Ovary (tissue), 9 donors: ENCODE results near the gene METTL26. TPM values are rescaled to one million over a fixed set of nuclear protein-coding genes. Genes with fewer than 3 reads are reported as not detected.

Source experiments
- DNase-seq, 5 donors: peaks; one replicate each; pipeline ENCODE4 v3.0.0-alpha.2; 2019 to 2020
- H3K27ac ChIP-seq, 2 donors: fragments of 200-600 bp; one replicate each; pipeline versions ENCODE4 v1.5.1 to v1.8.0; 2019 to 2022
- H3K27me3 ChIP-seq: fragments of 200-600 bp; one replicate; pipeline ENCODE4 v1.8.0; 2022
- H3K36me3 ChIP-seq: fragments of 200-600 bp; sonication (generic); one replicate; pipeline ENCODE4 v1.5.1; 2019
- H3K4me1 ChIP-seq: one replicate; pipeline ENCODE4 v1.8.1; 2013; ENCODE audit warnings: mild to moderate bottlenecking, moderate library complexity; ENCODE audit not compliant: insufficient read depth
- H3K4me3 ChIP-seq: fragments of 200-600 bp; sonication (generic); one replicate; pipeline ENCODE4 v1.5.1; 2017
- H3K9me3 ChIP-seq, 2 donors: fragments of 200-600 bp in 1 of 2; sonication (generic) in 1 of 2; one replicate each; pipeline versions ENCODE4 v1.5.1 to v1.8.1; 2013 to 2019; ENCODE audit warnings: mild to moderate bottlenecking in 1 of 2, moderate library complexity in 1 of 2
- CTCF ChIP-seq, 3 donors: fragments of 450-650 bp in 2 of 3; fragments of 200-600 bp in 1 of 3; IDR thresholded peaks; one replicate each; pipeline versions ENCODE4 v1.5.1 to v1.8.0; 2016 to 2022; ENCODE audit warnings: antibody characterized with exemption in 3 of 3, mild to moderate bottlenecking in 1 of 3
- EP300 ChIP-seq: sonication (generic); formaldehyde crosslinking; IDR thresholded peaks from one replicate; pipeline ENCODE4 v1.6.1; 2017; ENCODE audit warnings: antibody characterized with exemption
- POLR2A ChIP-seq: fragments of 450-650 bp; IDR thresholded peaks from one replicate; pipeline ENCODE4 v1.6.1; 2017; ENCODE audit warnings: antibody characterized with exemption, mild to moderate bottlenecking, moderate library complexity
- WGBS, 3 donors: extraction: QIAGEN DNeasy Blood & Tissue Kit in 1 of 3; methylation state at CpG; one replicate each; pipeline versions ENCODE4 v1.1.5 to v1.1.7; 2013 to 2017; 5-methylcytosine and 5-hydroxymethylcytosine counted together
- intact Hi-C, 4 donors: fragments of 100-400 bp; cut with DNase I; formaldehyde crosslinking; loops; one replicate each; pipeline versions ENCODE4 v1.11.0 to v1.15.1; 2022 to 2023
- polyA plus RNA-seq, 2 donors: library from polyadenylated mRNA; stranded (reverse); fragments of 200-250 nt in 1 of 2; fragments of 350-450 nt in 1 of 2; fragmentation: Illumina TruSeq in 1 of 2; extraction: RNeasy Lipid Tissue Mini Kit (QIAGEN cat#74804) in 1 of 2; gene quantifications; one replicate each; pipeline ENCODE4 v1.2.3, GENCODE V29; 2013 to 2014
- total RNA-seq, 7 donors: library from RNA; depleted of rRNA in 2 of 7; stranded (reverse); fragments of >200 nt in 2 of 7; fragmentation: NEBNext Ultra II Directional in 3 of 7; extraction: Animal tissue kit (Norgen Biotek cat#: 25700) in 3 of 7; gene quantifications; one replicate each; pipeline versions ENCODE4 v1.1.0 to v1.2.4, GENCODE V29; 2016 to 2023
- donor health status: DM: no; HTN: no; CAD: no; lungs with moderate emphysema.
- donor health status: DM: no; HTN: no; CAD: no.
- donor health status: Bipolar disorder and iron deficiency.
- donor health status: DM: yes; HTN: yes; CAD: no.
- donor health status: DM: no; HTN: no; CAD: no.
- donor health status: DM: yes; HTN: yes; CAD: no.

METTL26 gene
- total and polyA plus RNA-seq, 9 donors: 12.2 to 139 (median 75.9) TPM

GRCh38 chr16:625977-626765, 9.9 kb downstream of the METTL26 start:
- Histone ChIP-seq H3K4me1 (peaks cover 16% of the 10 kb centered on the region), H3K27ac (peak overlapping the region in 1 of 2 donors; percentile 24)
- 90 to 94% (median 94%) methylated on average over 28 to 35 of the region's 35 CpGs for WGBS, 3 donors

GRCh38 chr16:625117-625976, 10.8 kb downstream of the METTL26 start:
- TF ChIP-seq EP300 (no peak), POLR2A (no peak), CTCF (IDR thresholded peaks at IDR 0.05) (no peak)
- H3K27ac ChIP-seq: no peak overlapping the region
- no peaks in the 10 kb centered on the region for H3K27me3 ChIP-seq
- intact Hi-C loops: loop anchor here in 1 of 4 donors (5.0 kb wide), 1 partner anchor 33 kb away; the partner anchor contains the start of gene RAB40C
- H3K36me3 ChIP-seq: no peaks in the 10 kb centered on the region
- H3K9me3 ChIP-seq: no peaks in the 10 kb centered on the region
- peaks cover 8% of the 10 kb centered on the region for H3K4me1 ChIP-seq
- H3K4me3 ChIP-seq: no peak overlapping the region
- DNase-seq: no peak
- WGBS, 3 donors: 91 to 94% (median 92%) methylated on average over 33 to 37 of the region's 37 CpGs

More at GRCh38 chr16:625977-626765, 9.9 kb downstream of the METTL26 start:
- TF ChIP-seq POLR2A: no peak
- H3K36me3 ChIP-seq: no peaks in the 10 kb centered on the region
- peak in 1 of 5 donors; percentile 20 for DNase-seq
- no peak overlapping the region for H3K4me3 ChIP-seq
- intact Hi-C loops: loop anchor here in 1 of 4 donors (5.0 kb wide), 1 partner anchor 34 kb away; the partner anchor contains the start of gene RAB40C
- H3K27me3 ChIP-seq: no peaks in the 10 kb centered on the region
- H3K9me3 ChIP-seq: no peaks in the 10 kb centered on the region

- peaks cover 2% of the 10 kb centered on the region for H3K4me1 ChIP-seq
- 77 to 87% (median 82%) methylated on average over 9 to 10 of the region's 10 CpGs for WGBS, 3 donors
- H3K4me3 ChIP-seq: no peak overlapping the region
- no peaks in the 10 kb centered on the region for H3K9me3 ChIP-seq
- H3K27me3 ChIP-seq: no peaks in the 10 kb centered on the region
- no peak for TF ChIP-seq CTCF (IDR thresholded peaks at IDR 0.05)
- TF ChIP-seq EP300: no peak
- TF ChIP-seq POLR2A: no peak
- no peaks in the 10 kb centered on the region for H3K36me3 ChIP-seq
- DNase-seq: no peak
- no peak overlapping the region for H3K27ac ChIP-seq
- intact Hi-C loops: loop anchor here in 1 of 4 donors (5.0 kb wide), 1 partner anchor 32 kb away; the partner anchor contains the start of gene RAB40C
Observed at GRCh38 chr16:624526-625070, 11.5 kb downstream of the METTL26 start.

GRCh38 chr16:622920-623280, 13.2 kb downstream of the METTL26 start:
- 93 to 96% (median 96%) methylated on average over 17 of the region's 17 CpGs for WGBS, 3 donors
- no peaks in the 10 kb centered on the region for H3K27me3 ChIP-seq
- H3K36me3 ChIP-seq: no peaks in the 10 kb centered on the region
- intact Hi-C loops: no loop called here
- H3K27ac ChIP-seq: no peak overlapping the region
- no peaks in the 10 kb centered on the region for H3K9me3 ChIP-seq
- DNase-seq: no peak
- H3K4me3 ChIP-seq: no peak overlapping the region
- H3K4me1 ChIP-seq: peaks cover 2% of the 10 kb centered on the region
- TF ChIP-seq EP300: no peak
- no peak for TF ChIP-seq CTCF (IDR thresholded peaks at IDR 0.05)
- no peak for TF ChIP-seq POLR2A
